Measurements from ENCODE around the gene AGFG1.

Gene AGFG1

DNA sequence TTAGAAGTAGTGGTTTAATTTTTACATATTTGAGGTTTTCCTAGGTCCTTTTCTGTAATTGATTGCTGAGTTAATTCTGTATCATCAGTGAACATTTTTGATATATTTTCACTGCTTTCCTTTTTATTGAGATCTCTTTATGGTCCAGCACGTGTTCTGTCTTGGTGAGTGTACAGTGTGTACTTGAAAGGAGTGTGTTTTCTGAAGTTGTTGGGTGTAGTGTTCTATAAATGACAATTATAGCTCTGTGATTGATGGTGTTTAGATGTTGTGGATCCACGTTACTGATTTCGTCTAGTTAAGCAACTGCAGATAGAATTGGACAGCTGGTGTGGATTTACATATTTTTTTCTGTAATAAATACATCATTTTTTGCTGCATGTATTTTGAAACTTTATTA is 32.7 kb downstream of the AGFG1 start:
- Histone ChIP-seq H3K9ac (no peak overlapping the region), H4K20me1 (ENCODE audit: insufficient read depth) (peaks cover 28% of the 10 kb centered on the region), H3K4me2 (no peak overlapping the region), H3K79me2 (ENCODE audit: insufficient read depth, low read depth) (peaks cover 83% of the 10 kb centered on the region), H3K27ac (no peak overlapping the region), H3K4me1 (ENCODE audit: low read depth, poor library complexity, severe bottlenecking) (peaks cover 57% of the 10 kb centered on the region), H3K36me3 (ENCODE audit: insufficient read depth) (no peaks in the 10 kb centered on the region), H3K4me3 (IDR thresholded peaks at IDR 0.05; ENCODE audit: insufficient read depth, low read depth, low read length) (no peak overlapping the region), H2AFZ (ENCODE audit: low read depth) (no peak overlapping the region), H3K27me3 (ENCODE audit: insufficient read depth, low read depth) (no peaks in the 10 kb centered on the region)
- TF ChIP-seq, protein P1, sequence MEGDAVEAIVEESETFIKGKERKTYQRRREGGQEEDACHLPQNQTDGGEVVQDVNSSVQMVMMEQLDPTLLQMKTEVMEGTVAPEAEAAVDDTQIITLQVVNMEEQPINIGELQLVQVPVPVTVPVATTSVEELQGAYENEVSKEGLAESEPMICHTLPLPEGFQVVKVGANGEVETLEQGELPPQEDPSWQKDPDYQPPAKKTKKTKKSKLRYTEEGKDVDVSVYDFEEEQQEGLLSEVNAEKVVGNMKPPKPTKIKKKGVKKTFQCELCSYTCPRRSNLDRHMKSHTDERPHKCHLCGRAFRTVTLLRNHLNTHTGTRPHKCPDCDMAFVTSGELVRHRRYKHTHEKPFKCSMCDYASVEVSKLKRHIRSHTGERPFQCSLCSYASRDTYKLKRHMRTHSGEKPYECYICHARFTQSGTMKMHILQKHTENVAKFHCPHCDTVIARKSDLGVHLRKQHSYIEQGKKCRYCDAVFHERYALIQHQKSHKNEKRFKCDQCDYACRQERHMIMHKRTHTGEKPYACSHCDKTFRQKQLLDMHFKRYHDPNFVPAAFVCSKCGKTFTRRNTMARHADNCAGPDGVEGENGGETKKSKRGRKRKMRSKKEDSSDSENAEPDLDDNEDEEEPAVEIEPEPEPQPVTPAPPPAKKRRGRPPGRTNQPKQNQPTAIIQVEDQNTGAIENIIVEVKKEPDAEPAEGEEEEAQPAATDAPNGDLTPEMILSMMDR (conservative IDR thresholded peaks at IDR 0.05; ENCODE audit: low read depth, low read length), result no peak

DNA sequence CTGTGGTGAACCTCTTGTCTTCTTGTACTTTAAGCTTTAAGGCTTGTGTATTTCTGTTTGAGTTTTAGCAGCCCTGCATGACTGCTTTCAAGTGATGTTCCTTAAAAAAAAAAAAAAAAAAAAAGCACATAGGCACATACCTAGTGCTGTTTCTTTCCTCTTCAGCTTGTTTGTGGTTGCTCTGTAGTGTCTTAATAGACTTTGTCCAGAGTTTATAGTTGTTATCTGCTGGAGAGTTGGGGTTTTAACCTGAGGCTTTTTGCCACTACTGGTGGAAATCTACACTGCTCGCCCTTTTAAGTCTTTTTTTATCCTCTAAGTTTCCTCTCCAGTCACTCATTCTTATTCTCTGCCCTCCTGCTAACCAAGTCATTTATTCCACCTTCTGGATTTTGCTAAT is 34.5 kb downstream of the AGFG1 start:
- no peak overlapping the region for H3K27ac ChIP-seq
- H4K20me1 ChIP-seq (ENCODE audit: insufficient read depth), result peaks cover 33% of the 10 kb centered on the region
- no peaks in the 10 kb centered on the region for H3K27me3 ChIP-seq (ENCODE audit: insufficient read depth, low read depth)
- TF ChIP-seq, protein P1 (conservative IDR thresholded peaks at IDR 0.05; ENCODE audit: low read depth, low read length), result no peak
- no peak overlapping the region for H3K4me3 ChIP-seq (IDR thresholded peaks at IDR 0.05; ENCODE audit: insufficient read depth, low read depth, low read length)
- no peaks in the 10 kb centered on the region for H3K36me3 ChIP-seq (ENCODE audit: insufficient read depth)
- no peak overlapping the region for H3K9ac ChIP-seq
- peaks cover 93% of the 10 kb centered on the region for H3K79me2 ChIP-seq (ENCODE audit: insufficient read depth, low read depth)
- no peak overlapping the region for H2AFZ ChIP-seq (ENCODE audit: low read depth)
- no peak overlapping the region for H3K4me2 ChIP-seq
- H3K4me1 ChIP-seq (ENCODE audit: low read depth, poor library complexity, severe bottlenecking), result peaks cover 66% of the 10 kb centered on the region

DNA sequence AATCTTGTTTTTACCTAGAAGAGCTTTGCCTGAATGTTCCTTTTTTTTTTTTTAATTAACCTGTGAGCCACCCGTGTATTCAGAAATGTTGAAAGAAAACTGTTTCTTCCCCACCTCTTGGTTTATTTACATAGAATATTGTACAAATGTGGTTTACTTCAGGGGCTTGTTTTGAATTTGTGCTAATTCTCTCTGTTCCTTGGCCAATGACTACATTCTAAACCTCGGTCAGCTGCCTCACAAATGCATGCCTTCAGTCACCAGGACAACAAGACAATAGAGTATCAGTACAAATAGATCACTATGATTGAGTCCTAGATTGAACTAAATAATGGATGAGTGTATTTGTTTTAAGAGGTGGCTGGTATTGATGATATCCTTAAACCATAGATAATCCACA is 36.0 kb downstream of the AGFG1 start:
- no peak overlapping the region for H2AFZ ChIP-seq (ENCODE audit: low read depth)
- H3K4me1 ChIP-seq (ENCODE audit: low read depth, poor library complexity, severe bottlenecking), result peaks cover 63% of the 10 kb centered on the region
- no peak overlapping the region for H3K9ac ChIP-seq
- no peaks in the 10 kb centered on the region for H3K36me3 ChIP-seq (ENCODE audit: insufficient read depth)
- TF ChIP-seq, protein P1 (conservative IDR thresholded peaks at IDR 0.05; ENCODE audit: low read depth, low read length), result no peak
- H3K27ac ChIP-seq, result no peak overlapping the region
- H3K27me3 ChIP-seq (ENCODE audit: insufficient read depth, low read depth), result no peaks in the 10 kb centered on the region
- H3K79me2 ChIP-seq (ENCODE audit: insufficient read depth, low read depth), result peaks cover 97% of the 10 kb centered on the region
- peaks cover 33% of the 10 kb centered on the region for H4K20me1 ChIP-seq (ENCODE audit: insufficient read depth)
- H3K4me2 ChIP-seq, result no peak overlapping the region
- H3K4me3 ChIP-seq (IDR thresholded peaks at IDR 0.05; ENCODE audit: insufficient read depth, low read depth, low read length), result no peak overlapping the region

DNA sequence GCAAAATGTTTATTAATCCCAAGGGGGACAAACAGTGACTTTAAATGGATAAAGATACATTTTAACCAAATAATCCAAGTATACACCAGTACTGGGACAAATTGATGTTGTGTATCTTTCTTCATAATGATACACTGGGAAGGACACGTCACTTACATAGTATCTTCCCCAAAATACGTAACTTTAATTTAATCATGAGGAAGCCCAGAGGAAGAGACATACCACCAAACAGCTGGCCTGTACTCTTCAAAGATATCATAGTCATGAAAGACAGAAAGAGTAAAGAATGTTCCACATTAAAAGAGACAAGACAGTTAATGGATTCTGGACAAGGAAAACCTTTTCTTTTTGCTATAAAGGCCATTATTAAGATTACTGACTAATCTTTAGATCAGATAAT is 37.1 kb downstream of the AGFG1 start:
- H4K20me1 ChIP-seq (ENCODE audit: insufficient read depth), result peaks cover 33% of the 10 kb centered on the region
- H2AFZ ChIP-seq (ENCODE audit: low read depth), result no peak overlapping the region
- H3K4me1 ChIP-seq (ENCODE audit: low read depth, poor library complexity, severe bottlenecking), result peaks cover 52% of the 10 kb centered on the region
- no peak overlapping the region for H3K4me2 ChIP-seq
- H3K4me3 ChIP-seq (IDR thresholded peaks at IDR 0.05; ENCODE audit: insufficient read depth, low read depth, low read length), result no peak overlapping the region
- TF ChIP-seq, protein P1 (conservative IDR thresholded peaks at IDR 0.05; ENCODE audit: low read depth, low read length), result no peak
- no peaks in the 10 kb centered on the region for H3K27me3 ChIP-seq (ENCODE audit: insufficient read depth, low read depth)
- no peaks in the 10 kb centered on the region for H3K36me3 ChIP-seq (ENCODE audit: insufficient read depth)
- H3K27ac ChIP-seq, result no peak overlapping the region
- no peak overlapping the region for H3K9ac ChIP-seq
- H3K79me2 ChIP-seq (ENCODE audit: insufficient read depth, low read depth), result peaks cover 97% of the 10 kb centered on the region
